Activated CD4-positive, alpha-beta T cell treated with anti-CD3 and anti-CD28 coated beads for 48 hours (primary cell): ENCODE measurements around the gene GPRC5B.

Experiments
- DNase-seq: peaks from one replicate; pipeline ENCODE4 v3.0.0-alpha.2; 2020

The GPRC5B gene

DNA sequence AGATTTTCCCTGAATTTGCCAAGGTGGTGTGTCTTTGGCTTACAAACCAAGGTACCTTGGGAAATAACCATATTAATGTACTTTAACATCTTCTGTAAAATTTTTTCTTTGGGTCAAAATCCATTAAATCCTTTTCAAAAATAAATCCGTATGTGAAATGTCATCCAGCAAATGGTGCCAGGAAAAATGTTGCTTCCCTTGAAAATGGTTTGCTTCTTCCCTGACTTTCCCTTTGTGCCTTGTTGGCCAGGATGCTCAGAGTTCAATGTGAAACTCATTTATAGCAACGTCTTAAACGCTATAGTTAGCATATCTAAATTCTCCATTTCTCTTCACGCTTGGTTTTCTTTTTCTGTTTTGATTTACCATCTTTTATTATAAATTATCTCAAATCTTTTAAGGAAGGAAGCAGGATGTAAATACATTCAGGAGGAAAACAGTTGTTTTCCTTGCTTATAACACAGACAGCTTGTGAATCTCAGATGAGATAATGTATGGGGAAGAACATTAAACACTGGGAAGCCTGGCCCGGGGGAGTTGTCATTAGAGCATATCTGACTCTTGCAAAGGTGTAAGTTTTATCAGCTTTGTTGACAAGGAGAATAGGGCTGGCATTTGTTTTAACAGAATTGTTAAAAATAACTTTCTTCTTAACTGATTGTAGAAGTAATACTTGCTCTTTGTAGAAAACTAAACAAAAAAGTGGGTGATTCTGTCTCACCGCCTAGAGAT is 42.1 kb downstream of the GPRC5B start:
- DNase-seq = no peak

GRCh38 chr16:19841184-19841583 is 43.5 kb downstream of the GPRC5B start:
- DNase-seq = no peak

DNA sequence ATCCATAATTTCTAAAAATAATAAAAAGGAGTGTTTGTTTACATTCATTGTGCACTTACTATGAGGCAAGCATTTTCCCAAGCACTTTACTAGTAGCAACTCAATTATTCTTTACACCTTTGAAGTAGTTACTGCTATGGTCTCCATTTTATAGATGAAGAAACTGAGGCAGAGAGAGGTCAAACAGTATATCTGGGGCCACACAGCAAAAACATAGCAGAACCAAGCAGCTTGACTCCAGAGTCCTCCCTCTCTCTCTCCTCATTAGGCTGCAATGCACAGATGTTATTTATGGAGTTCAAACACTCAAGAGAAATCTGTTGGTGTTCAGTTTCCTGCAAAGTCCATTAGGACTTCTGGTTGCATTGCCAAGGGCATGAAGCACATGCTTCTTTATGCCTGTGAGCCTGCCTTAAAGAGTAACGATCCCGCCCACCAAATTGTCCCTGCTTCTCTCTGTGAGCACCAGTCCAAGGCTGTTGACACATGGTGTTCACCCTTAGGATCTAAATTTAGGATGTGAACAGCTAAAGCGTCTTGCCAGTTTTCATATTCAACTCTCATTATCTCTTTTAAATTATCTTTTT is 44.0 kb downstream of the GPRC5B start:
- DNase-seq = no peak

- DNase-seq = no peak
Observed at GRCh38 chr16:19837984-19838707, 46.5 kb downstream of the GPRC5B start.

- DNase-seq = no peak
Observed at GRCh38 chr16:19837331-19837980, 47.2 kb downstream of the GPRC5B start.

DNA sequence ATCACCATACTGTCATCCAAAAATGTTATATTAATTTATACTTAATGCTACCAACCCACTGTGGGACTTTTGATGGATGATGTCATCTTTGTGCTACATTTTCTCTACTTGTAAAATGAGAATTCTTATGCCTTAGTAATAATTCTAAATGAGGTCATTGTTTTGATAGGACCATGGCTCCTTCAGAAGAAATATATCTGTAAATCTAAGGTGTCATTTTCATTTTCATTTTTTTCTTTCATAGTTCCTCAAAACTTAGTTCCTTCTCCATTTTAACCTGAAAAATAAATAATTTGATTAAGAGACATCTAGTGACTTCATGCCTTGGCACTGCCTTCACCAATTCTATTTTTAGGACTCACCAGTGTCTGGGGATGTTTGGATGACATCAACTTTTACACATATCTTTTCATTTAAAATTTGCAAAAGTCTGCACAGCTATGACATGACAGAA is 48.7 kb downstream of the GPRC5B start:
- DNase-seq = no peak

GRCh38 chr16:19835196-19835595 is 49.5 kb downstream of the GPRC5B start:
- DNase-seq = no peak

DNA sequence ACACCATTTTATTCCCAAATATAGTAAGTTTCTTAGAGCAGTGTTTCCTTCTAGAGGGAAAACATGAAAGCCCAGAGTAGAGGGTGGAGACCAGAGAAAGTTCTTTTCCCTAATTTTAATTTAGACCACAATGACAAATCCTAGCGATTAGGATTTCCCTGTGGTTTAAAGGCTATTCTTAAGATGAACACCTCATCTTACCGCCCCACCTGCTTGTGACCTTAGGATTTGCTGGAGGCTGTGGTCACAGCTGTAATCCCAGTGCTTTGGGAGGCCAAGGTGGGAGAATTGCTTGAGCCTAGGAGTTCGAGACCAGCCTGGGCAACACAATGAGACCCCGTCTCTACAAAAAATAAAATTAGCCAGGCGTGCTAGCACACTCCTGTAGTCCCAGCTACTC is 51.1 kb downstream of the GPRC5B start:
- no peak for DNase-seq

GRCh38 chr16:19833176-19833575 is 51.5 kb downstream of the GPRC5B start:
- no peak for DNase-seq

GRCh38 chr16:19831678-19832077 is 53.0 kb downstream of the GPRC5B start:
- no peak for DNase-seq

GRCh38 chr16:19830902-19831560 is 53.6 kb downstream of the GPRC5B start:
- no peak for DNase-seq

DNA sequence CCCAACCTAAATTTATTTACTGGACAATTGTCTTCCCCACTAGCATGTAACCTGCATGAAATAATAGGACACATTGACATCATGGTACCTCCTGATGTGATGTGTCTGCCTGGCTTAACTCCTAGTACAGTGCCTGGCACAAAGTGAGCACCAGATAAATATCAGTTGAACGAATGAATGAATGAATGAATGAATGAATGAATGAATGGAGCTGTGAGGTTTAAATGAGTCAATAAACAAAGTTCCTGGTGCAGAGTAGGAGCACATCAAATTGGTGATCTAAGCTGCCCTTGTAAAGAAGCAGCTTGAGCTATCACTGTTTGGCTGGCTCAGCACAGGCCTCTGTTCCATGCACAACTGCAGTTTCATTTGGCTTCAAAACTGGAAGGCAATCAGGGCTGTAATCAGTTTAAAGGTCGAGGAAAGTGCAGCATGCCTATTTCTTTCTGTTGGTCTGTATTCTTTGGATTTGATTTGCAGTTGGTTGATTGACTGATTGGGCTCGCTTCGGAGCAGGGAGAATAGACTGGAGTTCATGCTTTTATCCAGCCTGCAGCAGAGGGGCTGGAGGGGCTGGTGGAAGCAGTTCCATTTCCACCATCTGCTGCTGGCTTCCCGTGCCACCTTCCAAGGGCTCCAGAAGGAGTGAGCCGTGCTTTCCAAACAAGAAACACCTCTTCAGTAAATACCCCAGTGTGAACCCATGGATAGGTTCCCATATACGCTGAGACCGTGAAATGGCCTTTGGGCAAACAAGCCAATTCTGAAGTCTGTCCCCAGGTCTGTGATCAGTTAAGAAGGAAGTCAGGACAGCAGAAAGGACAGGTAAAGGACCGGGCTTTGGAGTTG is 54.6 kb downstream of the GPRC5B start:
- DNase-seq = no peak

- DNase-seq = no peak
Observed at GRCh38 chr16:19824216-19824615, 60.4 kb downstream of the GPRC5B start.

DNA sequence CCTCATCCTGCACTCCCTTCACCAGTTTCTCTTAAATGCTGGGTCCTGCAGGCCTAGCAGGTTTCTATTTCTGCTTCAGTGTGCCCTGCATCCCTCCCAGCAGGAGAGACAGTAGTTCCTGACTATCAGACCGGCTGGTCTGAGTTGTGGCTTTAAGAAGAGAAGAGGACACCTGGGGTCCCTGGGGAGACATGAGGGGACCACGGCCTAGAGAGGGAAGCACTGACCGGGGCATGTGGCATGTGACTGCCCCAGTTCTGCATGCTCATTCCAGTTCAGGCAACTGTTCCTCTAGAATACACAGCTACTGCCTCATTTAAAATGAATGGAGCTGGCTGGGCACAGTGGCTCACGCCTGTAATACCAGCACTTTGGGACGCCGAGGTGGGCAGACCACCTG is 61.3 kb downstream of the GPRC5B start:
- DNase-seq = no peak

DNA sequence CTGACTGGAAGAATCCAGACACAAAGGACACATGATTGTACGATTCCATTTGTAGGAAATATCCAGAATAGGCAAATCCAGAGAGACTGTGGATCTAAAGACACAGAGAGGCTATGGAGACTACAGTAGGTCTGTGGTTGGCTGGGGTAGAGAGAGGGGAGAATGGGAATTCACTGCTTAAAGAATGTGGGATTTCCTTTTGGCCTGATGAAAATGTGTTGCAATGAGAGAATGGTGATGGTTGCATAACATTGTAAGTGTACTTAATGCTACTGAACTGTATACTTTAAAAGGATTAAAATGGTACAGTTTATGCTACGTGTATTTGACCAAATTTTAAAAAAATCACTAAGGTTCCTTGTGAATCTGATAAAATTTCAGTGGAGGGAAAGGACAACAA is 62.1 kb downstream of the GPRC5B start:
- no peak for DNase-seq

DNA sequence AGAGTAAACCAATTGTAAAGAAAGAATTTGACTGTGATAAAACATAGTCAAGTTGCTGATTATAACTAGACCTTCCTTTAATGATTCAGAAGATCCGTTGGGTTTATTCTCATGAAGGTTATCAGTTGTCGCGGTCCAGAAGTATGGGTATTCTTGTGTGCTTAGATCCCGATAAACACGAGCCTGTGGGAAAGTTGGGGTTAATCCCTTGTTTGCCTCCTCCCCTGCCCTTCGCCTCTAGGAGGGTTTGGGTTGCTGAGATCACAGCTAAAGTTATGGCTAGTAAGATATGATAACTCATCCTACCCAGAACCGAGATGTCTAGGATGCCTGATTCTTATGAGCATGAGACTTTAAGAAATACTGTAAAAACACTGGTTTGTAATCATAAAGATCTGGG is 66.8 kb downstream of the GPRC5B start:
- no peak for DNase-seq

- DNase-seq = no peak
Observed at GRCh38 chr16:19817122-19817521, 67.5 kb downstream of the GPRC5B start.

GRCh38 chr16:19815418-19815817 is 69.2 kb downstream of the GPRC5B start:
- DNase-seq = no peak

- DNase-seq = no peak
Observed at GRCh38 chr16:19812986-19813385, 71.7 kb downstream of the GPRC5B start.

GRCh38 chr16:19810817-19811731 is 73.6 kb downstream of the GPRC5B start:
- no peak for DNase-seq

DNA sequence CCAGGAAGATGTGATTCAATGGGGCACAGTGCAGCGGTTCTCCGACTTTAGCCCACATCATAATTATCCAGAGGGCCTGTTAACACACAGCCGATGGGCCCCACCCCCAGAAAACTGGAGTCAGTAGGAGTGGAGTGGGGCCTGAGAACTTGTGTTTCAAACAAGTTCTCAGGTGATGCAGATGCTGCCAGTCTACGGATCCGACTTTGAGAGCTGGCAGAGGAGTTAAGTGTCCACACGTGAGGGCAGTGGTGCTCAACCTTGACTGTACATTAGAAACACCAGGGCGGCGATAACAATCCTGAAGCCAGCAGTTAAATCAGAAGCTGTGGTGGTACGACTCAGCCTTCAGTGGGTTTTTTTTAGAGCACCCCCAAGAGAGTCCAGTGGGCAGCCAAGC is 75.0 kb downstream of the GPRC5B start:
- no peak for DNase-seq
